ENCODE measurements around the gene SEMA4D.
"Not testable (repeated sequence)": the region's sequence is repeated elsewhere in the genome, so short reads cannot be mapped to it uniquely, and the experiment has no call there.

Gene SEMA4D

DNA sequence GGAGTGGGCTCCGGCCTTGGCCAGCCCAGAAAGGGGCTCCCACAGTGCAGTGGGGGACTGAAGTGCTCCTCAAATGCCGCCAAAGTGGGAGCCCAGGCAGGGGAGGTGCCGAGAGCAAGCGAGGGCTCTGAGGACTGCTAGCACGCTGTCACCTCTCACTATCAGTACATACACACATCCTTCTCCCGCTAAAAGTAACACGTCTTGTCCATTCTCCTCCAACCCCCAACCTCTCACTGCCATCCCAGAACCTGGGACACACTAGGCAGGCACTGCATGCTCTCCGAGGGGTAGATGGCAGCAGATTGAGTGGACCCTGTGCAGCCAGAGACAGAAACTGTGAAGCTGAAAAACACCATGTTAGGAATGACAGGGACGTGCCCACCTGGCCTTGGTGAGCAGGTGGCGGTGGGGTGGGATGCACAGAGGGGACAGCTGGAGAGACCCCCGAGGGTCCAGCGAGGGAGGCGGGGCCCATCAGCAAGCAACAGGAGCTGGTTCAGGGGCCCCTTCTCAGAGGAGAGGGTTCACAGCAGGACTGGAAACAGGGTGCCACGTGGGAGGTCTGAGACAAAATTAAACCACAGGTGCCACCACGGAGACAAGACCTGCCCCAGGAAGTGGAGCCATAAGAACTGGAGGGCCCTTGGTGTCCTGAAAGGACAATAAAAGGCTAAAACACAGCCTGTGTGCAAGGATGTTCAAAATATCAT is 16.9 kb downstream of the SEMA4D start:
- DNase-seq = no peak

DNA sequence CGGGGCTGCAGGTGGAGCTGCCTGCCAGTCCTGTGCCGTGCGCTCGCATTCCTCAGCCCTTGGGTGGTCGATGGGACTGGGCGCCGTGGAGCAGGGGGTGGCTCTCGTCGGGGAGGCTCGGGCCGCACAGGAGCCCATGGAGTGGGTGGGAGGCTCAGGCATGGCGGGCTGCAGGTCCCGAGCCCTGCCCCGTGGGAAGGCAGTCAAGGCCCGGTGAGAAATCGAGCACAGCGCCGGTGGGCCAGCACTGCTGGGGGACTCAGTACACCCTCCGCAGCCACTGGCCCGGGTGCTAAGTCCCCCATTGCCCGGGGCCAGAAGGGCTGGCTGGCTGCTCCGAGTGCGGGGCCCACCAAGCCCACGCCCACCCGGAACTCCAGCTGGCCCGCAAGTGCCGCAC is 17.5 kb downstream of the SEMA4D start:
- DNase-seq = not testable (repeated sequence)

DNA sequence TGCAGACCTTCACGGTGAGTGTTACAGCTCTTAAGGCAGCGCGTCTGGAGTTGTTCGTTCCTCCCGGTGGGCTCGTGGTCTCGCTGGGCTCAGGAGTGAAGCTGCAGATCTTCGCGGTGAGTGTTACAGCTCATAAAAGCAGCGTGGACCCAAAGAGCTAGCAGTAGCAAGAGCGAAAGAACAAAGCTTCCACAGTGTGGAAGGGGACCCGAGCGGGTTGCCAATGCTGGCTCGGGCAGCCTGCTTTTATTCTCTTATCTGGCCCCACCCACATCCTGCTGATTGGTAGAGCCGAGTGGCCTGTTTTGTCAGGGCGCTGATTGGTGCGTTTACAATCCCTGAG is 18.3 kb downstream of the SEMA4D start:
- not testable (repeated sequence) for DNase-seq

DNA sequence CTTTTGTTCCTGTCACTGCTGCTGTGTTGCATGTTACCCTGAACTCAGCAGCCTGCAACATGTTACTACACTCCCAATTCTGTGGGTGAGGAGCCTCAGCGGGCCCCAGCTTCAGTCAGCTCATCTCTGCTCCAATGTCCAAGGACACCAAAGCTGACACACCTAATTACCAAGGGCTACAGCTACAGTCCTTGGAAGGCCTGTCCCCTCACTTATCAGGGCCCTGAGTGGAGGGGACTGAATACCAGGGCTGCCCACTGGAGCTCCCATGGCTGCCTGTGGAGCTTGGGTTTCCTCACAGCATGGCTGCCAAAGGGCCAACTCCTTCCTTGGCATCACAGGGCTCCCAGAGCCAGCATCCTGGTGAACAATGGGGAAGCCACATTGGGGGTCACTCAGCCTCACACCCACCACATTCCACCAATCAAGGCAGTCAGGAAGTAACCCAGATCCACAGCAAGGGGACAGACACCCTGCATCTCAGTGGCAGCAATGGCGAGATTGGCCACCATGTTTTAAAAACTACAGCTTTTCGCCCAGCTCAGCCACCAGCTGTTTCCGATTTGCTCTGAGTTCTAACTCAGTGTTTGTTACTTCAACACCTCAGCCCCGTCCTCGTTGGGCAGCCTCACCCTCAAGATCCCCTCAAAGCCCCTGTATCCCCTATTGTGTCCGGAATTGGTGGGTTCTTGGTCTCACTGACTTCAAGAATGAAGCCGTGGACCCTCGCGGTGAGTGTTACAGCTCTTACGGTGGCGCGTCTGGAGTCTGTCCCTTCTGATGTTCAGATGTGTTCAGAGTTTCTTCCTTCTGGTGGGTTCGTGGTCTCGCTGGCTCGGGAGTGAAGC is 18.9 kb downstream of the SEMA4D start:
- DNase-seq = no peak

DNA sequence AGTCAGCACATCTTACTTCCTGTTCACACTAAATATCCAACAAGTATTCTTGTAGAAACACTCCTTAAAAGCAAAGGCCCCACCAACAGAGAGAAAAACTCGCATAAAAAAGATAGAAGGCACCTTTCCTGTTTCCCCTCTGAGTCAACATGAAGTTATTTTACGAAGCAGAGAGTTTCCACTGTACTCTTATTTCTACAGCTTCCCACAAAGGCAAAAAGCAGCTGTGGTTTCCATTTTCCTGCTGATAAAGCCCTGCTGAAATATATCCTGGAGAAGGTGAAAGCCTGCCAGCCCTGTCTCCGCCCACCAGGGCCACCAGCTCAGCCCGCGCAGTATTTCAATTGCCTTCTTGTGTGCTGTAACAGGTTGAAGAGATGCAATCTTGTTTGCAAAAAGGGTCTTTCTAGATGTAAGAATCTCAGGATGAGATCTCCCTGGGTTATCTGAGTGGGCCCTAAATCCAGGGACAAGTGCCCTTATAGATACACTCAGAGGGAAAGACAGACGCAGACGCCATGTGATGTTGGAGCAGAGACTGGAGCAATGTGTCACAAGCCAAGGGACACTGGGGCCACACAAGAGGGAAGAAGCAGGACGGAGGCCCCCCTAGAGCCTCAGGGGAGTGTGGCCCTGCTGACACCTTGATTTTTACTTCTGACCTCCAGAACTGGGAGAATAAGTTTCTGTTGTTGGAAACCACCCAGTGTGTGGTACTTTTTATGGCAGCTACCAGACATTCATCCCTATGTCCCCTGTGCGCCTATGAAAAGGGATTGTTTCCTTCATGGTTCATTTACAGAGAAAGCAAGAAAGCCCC is 19.9 kb downstream of the SEMA4D start:
- DNase-seq = no peak

- no peak for DNase-seq
Observed at GRCh38 chr9:89477384-89477783, 20.5 kb downstream of the SEMA4D start.

GRCh38 chr9:89476546-89476945 is 21.4 kb downstream of the SEMA4D start:
- no peak for DNase-seq

GRCh38 chr9:89475891-89476440 is 21.9 kb downstream of the SEMA4D start:
- DNase-seq = no peak

- no peak for DNase-seq
Observed at GRCh38 chr9:89474939-89475338, 23.0 kb downstream of the SEMA4D start.

GRCh38 chr9:89473762-89474469 is 24.0 kb downstream of the SEMA4D start:
- DNase-seq = no peak

DNA sequence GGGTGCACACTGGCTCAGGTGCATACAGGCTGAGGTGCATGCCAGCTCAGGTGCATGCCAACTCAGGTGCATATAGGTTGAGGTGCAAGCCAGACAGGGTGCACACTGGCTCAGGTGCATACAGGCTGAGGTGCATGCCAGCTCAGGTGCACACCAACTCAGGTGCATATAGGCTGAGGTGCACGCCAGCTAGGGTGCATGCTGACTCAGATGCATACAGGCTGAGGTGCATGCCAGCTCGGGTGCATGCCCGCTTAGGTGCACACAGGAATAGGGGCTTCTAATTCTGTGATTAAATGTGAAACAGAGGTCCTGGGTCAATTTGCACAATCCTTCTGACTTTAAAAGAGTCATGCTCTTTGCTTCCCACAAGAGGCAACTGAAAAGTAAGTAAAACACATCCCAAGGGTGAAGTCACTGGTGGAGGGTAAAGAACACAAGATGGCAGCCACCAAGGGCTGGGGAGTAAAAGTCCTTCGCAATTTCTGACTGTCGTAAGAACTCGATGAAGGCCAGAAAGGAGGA is 26.1 kb downstream of the SEMA4D start:
- not testable (repeated sequence) for DNase-seq

GRCh38 chr9:89471390-89471789 is 26.5 kb downstream of the SEMA4D start:
- DNase-seq = no peak

DNA sequence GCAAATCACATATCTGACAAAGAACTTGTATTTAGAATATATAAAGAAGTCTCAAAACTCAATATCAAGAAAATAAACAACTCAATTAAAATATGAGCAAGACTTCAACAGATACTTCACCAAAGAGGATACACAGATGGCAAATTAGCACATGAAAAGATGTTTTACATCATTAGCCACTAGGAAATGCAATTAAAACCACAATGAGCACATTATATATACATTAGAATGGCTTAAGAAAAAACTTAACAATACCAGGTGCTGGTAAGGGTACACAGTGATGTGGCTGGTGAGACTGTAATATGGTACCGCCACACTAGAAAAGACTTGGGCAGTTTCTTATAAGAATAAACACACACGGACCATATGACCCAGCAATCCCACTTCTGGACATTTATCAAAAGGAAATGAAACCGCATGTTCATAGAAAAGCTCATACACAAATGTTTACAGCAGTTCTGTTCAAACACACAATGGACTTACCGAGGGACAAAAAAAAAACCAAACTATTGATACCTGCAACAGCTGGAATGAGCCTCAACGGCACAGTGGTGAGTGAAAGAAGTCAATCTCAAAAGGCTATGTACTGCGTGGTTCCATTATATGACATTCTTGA is 27.6 kb downstream of the SEMA4D start:
- DNase-seq = no peak

DNA sequence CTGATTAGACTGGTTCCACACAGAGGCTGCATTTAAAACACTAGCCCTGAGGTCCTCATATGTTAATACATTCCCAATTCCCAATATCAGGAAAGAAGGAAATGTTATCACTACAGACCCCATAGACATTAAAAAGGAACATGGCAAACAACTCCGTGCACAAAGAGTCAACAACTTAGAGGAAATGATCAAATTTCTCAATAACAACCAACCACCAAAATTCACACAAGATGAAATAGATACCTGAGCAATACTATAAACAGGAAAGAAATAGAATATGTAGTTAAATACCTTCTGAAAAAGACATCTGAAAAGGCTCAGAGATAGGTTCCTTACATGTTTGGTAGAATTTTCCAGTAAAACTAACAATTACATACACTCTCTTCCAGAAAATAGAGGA is 28.9 kb downstream of the SEMA4D start:
- no peak for DNase-seq

DNA sequence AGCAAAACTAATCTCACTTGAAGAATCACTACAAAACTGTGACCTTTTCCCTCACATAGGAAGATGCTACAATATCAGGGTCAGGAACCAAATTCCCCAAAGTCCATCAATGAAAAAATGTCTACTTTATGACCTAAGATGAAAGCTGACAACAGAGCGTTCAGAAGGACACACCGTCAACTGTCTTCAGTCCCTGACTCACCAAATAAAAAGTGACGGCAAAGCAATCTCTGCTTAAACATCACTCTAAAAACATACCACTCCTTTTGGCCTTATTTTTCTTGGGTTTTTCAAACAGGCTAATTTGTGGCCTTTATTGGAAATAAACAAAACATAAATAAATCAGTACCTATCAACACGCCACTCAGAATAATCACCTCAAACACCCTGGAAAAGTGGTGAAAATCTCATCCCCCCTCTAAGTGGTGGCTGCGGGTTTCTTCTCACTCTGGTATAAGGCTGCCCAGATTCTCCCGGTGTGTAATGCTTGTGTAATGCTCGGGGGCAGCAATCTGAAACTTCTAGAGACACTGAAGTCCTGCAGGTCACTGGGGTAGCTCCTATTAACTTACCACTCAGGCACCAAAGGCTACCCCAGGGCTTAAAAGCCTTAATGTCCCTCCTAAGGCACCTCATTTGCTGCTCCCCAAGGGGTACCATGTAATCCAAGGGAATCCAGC is 29.5 kb downstream of the SEMA4D start:
- no peak for DNase-seq

DNA sequence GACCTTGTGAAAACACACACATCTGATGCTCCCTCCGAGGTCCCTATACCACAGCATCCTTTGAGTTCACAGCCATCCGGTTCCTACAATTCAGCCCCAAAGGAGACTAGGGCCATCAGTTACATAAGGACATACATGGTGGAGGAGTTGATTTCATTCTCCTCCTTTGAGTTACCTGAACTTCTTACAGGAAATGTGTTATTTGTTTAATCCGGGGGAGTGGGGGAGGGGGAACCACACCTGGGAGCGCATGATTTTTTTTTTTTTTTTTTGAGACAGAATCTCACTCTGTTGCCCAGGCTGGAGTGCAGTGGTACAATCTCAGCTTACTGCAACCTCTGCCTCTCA is 30.7 kb downstream of the SEMA4D start:
- no peak for DNase-seq

GRCh38 chr9:89466451-89467277 is 31.2 kb downstream of the SEMA4D start:
- DNase-seq = no peak

DNA sequence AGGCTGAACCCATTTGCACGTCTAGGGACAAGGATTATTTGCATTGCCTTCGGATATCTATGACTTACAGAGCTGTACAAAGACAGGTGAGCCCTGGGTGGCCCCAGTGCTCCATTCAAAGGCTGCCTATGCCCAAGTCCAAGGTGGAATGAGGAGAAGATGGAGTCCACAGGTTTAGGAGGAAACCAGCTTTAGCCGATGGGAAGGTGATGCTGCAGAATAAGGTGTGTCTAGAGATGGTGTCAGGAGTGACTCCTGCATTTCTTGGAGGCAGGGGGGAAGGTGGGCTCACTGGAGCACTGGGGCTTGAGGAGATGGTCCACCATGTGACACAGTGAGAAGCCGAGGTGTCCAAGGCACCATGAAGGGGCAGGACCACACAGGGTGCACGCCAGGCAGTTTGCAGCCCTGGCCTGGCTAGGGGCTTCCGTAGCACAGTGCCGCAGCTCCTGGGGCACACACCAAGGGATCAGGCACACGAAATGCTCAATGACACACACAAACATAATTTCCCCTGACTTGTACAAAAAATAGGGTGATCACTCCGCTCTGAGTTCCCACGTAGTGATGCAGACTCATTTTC is 32.1 kb downstream of the SEMA4D start:
- DNase-seq = no peak

- DNase-seq = no peak
Observed at GRCh38 chr9:89465001-89465451, 32.9 kb downstream of the SEMA4D start.

Data from activated CD4-positive, CD25-positive, alpha-beta regulatory T cell (primary cell).